ENCODE results near the gene EGR1.
A peak's percentile ranks its signal among the peaks of the same experiment; 100 is the strongest.

EGR1 gene

DNA sequence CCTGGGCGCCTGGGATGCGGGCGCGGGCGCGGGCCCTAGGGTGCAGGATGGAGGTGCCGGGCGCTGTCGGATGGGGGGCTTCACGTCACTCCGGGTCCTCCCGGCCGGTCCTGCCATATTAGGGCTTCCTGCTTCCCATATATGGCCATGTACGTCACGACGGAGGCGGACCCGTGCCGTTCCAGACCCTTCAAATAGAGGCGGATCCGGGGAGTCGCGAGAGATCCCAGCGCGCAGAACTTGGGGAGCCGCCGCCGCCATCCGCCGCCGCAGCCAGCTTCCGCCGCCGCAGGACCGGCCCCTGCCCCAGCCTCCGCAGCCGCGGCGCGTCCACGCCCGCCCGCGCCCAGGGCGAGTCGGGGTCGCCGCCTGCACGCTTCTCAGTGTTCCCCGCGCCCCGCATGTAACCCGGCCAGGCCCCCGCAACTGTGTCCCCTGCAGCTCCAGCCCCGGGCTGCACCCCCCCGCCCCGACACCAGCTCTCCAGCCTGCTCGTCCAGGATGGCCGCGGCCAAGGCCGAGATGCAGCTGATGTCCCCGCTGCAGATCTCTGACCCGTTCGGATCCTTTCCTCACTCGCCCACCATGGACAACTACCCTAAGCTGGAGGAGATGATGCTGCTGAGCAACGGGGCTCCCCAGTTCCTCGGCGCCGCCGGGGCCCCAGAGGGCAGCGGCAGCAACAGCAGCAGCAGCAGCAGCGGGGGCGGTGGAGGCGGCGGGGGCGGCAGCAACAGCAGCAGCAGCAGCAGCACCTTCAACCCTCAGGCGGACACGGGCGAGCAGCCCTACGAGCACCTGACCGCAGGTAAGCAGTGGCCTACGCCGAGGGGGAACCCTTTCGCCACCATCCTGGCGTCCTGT, at the start of gene EGR1:
TSS of gene EGR1 (plus strand) at position 219 of the 864 bp plus-strand sequence. CDS start at position 502, 283 bp downstream.
- peak; percentile 78 for DNase-seq (ENCODE audit: low read depth)

- no peak for DNase-seq (ENCODE audit: low read depth)
These were observed 46.8 kb upstream of the EGR1 start for GRCh38 chr5:138418444-138418843.

DNA sequence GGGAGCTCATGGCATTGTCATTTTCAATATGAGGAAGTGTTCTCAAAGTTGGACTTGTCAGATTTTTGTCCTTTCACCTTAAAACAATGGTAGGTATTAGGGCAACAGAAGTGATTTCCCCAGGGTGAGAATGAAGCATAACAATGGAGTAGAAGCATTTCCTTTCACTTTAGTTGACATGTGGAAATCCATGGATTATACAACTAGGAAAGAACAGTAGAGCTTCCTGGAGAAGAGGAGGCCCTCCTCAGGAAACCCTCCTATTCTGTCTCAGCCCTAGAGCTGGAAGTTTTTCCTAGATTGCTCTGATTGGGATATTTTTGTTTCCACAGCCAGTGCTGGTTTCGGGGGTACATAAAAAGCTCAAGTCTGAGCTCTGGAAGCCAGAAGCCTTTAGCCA, 40.2 kb upstream of the EGR1 start:
- DNase-seq (ENCODE audit: low read depth): no peak

DNA sequence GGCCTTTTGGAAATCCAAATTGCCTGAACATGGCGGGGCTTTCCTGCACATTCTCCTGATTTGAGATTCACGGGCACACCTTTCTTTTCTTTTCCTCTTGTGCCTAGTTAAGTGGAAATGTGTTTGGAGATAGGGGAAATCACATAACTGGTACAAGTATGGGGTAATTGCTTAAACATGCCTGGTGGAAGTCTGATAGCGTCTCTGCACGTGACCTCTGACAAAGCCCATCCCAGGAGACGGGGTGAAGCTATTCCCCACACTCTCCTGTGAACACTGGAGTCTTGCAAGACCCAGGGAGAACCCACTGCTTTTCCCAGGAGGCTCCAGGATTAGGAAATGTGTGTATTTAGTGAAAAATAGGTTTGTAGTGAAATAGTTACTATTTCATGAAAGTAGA, 29.3 kb upstream of the EGR1 start:
- DNase-seq (ENCODE audit: low read depth): no peak

DNA sequence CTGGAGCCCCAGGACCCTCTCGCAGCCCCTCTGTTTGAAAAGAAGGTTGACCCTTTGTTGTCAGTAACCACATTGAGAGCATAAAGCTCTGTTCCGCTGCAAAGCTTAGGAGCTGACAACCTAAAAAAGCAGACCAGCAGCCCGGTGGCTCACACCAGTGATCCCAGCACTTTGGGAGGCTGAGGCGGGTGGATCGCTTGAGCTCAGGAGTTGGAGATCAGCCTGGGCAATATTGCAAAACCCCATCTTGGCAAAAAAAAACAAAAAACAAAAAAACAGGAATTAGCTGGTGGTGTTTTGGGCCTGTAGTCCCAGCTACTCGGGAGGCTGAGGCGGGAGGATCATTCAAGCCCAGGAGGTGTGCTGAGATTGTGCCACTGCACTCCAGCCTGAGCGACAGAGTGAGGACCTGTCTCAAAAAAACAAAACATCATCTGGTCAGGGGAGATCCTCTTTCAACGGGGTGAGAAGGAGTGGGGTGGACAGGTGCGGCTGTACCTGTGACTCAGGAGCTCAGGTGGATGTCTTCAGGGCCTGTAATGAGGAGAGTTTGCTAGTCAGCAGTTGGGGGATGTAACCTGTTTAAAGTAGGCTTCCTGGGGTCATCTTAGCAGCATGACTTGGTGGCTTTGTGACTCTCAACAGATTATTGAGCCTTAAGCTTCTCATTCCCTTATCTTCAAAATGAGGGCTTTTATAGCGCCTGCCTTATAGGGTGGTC, 27.1 kb upstream of the EGR1 start:
- no peak for DNase-seq (ENCODE audit: low read depth)

DNA sequence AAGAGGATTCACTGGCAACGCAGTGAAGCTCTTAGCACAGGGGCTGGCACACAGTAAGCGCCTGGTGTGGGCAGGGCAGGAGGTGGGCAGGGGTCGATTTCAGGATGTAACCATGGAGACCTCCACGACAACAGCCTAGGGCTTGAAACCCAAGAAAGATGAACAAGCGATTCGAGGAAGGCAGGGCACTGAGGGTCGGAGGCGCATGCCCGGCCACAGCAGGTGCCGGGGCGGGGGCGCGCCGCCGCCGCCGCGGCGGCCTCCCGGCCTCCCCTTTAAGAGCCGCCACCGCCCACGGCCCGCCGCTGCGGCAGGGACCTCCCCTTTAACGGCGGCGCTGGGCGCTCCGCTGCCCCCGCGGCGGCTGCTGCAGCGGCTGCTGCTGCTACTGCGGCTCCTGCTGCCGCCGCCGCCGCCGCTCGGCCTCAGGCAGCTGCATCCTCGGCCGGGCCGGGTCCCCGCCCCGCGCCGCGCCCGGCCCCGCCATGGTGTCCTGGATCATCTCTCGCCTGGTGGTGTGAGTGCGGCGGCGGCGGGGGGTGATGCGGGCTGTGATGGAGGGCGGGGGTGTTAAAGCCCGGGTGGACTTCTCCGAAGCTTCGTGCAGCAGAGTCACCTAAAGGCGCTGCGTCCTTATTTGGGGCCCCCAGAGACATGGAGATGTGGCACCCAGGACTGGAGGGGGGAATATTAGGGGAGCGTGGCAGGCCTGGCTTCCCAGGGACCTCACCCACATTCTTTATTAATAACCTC, 26.4 kb upstream of the EGR1 start, which contains the start of gene REEP2:
TSS of gene REEP2 (plus strand) at position 334 of the 753 bp plus-strand sequence. CDS start at position 486, 152 bp downstream.
- no peak for DNase-seq (ENCODE audit: low read depth)

- no peak for DNase-seq (ENCODE audit: low read depth)
These were observed 25.7 kb upstream of the EGR1 start for GRCh38 chr5:138439477-138440158.

DNA sequence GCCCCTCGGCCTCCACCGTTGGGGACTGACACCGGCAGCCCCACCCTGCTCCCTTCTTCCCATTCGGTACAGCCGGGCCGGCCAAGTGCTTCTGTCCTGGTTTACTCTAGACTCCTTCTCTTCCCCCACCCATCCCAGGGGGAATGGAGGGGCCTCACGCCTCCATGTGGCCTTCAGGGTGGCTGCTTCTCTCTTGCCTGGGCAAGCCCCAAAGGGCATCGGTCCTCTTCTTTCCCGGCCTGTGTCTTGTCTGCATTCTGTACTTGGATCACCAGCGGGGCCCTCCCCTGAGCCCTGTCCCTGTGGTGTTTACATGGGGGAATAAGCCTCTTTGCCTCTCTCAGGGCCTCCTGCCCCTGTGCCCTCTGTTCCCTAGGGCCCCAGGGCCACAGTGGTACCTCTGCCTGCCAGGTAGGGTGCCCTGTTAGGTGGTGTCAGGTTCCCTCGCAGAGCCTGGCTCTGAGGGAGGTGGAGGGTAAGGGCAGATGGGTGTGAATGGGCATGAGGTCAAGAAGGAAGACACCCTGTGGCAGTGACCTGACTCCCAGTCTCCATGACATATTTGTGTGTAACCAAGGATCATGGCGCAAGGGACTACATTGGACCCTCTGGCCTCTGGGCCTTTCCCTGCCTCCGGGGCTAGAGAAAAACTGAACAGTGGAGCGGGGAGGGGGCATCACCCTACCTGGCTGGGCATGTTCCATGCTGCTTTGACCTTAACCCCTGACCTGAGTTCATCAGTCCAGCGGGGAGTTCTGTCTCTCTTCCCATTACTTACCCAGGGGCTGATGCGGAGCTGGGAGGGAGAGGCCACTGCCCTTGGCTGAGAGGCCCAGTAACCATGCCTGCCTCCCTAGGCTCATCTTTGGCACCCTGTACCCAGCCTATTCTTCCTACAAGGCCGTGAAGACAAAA, 24.9 kb upstream of the EGR1 start:
- no peak for DNase-seq (ENCODE audit: low read depth)

DNA sequence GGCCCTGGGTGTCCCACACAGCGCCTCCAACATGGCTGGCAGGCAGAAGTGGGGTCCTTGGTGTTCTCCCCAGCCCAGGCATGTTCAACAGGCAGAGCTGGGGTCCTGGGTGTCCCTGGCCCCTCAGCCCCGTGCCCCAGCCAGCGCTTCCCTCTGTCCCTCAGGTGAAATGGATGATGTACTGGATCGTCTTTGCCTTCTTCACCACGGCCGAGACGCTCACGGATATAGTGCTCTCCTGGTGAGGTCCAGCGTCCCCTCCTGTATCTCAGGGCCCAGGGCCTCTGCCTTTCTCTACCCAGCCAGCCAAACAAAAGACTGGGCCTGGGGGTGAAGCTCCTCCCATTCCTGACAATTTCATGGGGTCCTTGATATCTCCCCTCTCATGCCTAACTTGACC, 24.1 kb upstream of the EGR1 start:
- DNase-seq (ENCODE audit: low read depth): no peak

GRCh38 chr5:138444078-138444773, 21.1 kb upstream of the EGR1 start:
- no peak for DNase-seq (ENCODE audit: low read depth)

- no peak for DNase-seq (ENCODE audit: low read depth)
These were observed 20.3 kb upstream of the EGR1 start for GRCh38 chr5:138444774-138445546.

DNA sequence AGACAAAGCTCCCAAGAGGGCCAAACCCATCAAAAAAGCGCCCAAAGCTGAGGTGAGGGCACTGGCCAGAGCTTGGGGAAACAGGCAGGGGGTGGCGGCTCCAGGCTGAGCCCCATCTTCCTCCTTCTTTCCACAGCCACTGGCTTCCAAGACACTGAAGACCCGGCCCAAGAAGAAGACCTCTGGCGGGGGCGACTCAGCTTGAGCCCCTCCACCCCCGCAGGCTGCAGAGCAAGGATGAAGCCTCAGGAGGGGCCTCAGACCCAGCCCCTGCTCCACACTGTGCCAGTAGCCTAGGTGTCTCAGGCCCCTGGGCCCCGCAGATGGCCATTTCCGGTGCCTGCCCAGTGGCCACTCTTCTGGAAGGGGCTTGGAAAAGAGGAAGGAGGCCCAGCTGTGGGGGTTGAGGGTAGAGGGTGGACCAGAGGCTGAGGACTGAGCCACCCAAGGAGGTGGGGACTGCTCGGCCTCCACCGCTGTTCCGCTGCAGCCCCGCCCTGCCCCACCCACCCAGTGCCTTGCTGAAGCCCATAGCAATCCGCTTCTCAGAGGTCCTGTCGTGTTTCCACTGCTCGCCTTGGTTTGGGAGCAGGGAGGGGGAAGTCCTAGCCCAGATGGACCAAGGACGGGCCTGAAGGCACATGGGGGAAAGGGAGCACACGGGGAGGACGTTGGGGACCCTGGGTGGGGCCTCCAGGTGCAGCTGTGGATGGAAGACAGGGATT, 19.6 kb upstream of the EGR1 start:
- DNase-seq (ENCODE audit: low read depth): no peak

GRCh38 chr5:138448070-138448469, 17.2 kb upstream of the EGR1 start:
- DNase-seq (ENCODE audit: low read depth): no peak

GRCh38 chr5:138448481-138449398, 16.5 kb upstream of the EGR1 start:
- DNase-seq (ENCODE audit: low read depth): no peak

DNA sequence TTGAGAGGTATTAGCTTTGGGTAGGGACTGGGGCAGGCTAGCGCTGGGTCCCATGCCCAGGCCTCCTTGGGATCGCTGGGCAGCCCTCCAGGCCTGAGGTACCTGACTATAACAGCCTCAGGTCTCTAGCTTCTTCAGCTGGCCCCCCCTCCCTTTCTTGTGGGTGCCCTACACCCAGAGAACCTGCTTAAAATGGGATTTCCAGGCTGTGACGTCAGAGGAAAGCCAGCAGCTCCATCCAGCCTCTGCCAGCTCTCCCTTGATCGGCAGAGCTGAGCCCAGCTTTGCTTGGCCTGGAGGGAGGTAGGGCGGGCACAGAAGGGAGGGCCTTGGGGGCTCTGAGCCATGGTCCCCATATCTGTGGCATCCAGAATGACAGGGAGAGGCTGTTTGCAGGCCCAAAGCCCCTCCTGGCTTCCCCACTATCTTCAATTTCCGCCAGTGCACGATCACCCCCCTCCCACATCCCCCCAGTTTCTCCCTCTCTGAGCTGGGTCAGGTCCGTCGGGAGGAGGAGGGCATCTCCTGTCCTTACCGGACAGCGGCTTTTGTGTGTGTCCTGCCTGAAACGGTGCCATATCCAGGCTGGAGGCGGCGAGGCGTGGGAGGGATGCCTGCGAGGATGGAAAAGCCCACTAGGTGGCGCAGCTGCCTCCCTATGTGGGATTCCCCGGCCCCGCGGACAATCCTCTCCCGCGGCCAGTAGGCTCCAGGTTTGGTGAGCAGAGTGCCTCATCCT, 15.6 kb upstream of the EGR1 start:
- no peak for DNase-seq (ENCODE audit: low read depth)

DNA sequence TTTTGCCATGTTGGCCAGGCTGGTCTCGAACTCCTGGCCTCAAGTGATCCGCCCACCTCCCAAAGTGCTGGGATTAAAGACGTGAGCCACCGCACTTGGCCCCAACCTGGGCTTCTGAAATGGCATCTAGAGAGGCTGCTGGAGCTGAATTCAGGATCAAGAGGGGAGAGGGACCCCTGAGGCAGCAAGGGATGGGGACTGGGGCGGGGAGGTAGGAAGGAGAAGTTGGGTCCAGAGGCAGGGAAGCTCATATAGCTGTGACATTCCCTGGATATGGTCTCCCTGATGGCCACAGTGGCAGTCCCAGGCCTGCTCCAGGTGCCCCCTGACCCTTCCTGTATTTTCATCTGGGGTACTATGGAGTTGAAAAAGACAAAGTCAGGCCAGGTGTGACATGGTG, 14.3 kb upstream of the EGR1 start:
- no peak for DNase-seq (ENCODE audit: low read depth)

GRCh38 chr5:138452720-138453119, 12.6 kb upstream of the EGR1 start:
- no peak for DNase-seq (ENCODE audit: low read depth)
